ENCODE results near the gene VWC2.

Gene VWC2

DNA sequence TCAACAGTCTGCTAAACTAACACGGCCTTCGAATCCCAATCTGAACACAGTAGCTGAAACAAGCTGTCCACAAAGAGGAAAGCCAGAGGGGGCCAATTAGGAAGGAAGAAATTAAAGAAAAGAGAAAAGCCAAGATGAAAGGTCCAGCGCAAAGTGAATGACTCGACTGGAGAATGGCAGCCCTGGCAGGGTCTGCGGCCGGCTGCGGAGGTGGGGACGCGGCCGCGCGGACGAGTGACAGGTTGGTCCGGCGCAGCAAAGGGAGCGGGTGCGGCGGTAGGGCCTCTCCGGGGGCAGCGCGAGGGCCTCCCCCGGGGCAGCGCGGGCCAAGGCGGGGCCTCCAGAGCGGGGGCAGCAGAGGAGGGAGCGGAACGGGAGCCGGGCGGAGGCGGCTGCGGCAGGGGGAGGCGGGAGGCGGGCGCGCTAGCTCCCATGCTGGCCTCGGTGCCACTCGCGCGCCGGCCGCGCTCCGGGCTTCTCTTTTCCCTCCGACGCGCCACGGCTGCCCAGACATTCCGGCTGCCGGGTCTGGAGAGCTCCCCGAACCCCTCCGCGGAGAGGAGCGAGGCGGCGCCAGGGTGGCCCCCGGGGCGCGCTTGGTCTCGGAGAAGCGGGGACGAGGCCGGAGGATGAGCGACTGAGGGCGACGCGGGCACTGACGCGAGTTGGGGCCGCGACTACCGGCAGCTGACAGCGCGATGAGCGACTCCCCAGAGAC is at the start of gene VWC2:
Gene VWC2, plus strand, starts transcription at position 421 of the 718 bp plus-strand sequence. CDS start 1,798 bp downstream, outside the sequence.
- DNase-seq, result no peak

- no peak for DNase-seq
These were observed 49.4 kb upstream of the VWC2 start for GRCh38 chr7:49724071-49724470.

DNA sequence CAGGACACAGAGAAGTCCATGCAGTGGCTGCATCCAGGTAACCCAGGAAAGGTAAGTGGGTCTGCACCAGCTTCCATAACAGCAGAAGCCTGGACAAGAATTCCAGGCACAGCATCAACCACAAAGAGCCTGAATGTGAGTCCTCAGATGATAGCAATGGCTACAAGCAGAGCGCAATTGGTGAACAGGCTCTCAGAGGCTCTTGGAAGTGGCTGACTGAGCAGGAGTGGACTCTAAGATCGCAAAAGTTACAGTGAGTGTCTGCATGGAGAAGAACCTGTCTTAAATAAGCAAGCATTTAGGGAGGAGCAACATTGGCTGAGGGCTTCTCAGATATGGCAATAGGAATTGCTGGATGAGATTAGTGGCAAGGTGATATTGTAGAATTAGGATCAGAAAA is 41.6 kb upstream of the VWC2 start:
- no peak for DNase-seq

DNA sequence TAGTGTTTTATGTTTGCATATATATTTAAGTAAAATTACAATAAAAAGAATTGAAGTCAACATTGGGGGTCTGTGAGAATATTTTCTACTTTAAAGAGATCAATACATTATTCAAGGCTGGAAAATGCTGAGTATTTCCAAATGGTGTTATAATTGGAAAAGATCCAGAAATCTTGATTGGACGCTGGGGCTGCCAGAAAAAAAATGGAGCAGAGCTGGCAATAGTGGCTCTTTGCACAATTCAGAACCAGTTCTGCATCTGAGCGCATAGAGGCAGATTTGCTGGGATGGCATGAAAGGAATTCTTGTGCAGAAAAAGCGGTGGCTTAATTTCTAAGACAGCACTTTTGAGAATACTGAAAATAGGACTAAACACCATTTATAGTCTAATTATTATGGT is 10.8 kb upstream of the VWC2 start:
- DNase-seq, result no peak

DNA sequence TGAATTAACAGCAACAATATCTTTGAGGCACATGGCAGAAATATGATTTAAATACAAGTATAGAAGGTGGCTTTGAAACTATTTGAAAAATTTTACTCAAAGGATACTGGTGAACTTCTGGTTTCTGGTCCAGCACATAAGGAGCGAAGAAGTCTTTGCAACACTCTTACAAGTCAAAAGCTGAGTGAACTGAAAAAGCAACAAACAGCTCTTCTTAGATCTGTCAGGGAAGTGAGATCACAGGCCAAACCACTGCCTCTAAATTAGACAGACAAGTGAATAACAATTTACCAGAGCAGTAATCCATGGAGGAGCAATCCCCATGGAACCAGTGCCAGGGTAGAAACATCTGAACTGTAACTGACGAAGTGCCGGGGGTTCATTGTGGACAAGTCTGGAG is 9.6 kb upstream of the VWC2 start:
- DNase-seq, result no peak

DNA sequence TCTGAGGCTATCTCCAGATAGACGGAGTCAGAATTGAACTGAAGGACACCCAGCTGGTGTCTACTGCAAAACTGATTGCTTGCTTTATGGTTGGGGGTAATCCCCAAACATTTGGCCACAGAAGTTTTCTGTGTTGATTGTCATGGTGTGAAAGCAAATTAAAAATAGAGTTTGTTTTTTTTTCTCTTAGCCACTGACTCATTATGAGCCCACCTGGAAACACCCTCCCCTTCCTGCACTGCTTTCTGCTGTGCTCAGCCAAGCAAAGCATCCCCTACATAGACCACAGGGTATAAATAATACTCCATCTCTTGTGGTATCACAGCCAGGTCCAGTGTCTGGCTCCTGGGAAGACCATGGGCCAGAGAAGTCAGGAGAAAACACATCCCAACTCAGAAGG is 6.5 kb upstream of the VWC2 start:
- no peak for DNase-seq

- DNase-seq, result no peak
These were observed 5.7 kb upstream of the VWC2 start for GRCh38 chr7:49767719-49768118.

GRCh38 chr7:49768254-49768653 is 5.2 kb upstream of the VWC2 start:
- DNase-seq, result no peak

GRCh38 chr7:49768835-49769234 is 4.6 kb upstream of the VWC2 start:
- DNase-seq, result no peak

DNA sequence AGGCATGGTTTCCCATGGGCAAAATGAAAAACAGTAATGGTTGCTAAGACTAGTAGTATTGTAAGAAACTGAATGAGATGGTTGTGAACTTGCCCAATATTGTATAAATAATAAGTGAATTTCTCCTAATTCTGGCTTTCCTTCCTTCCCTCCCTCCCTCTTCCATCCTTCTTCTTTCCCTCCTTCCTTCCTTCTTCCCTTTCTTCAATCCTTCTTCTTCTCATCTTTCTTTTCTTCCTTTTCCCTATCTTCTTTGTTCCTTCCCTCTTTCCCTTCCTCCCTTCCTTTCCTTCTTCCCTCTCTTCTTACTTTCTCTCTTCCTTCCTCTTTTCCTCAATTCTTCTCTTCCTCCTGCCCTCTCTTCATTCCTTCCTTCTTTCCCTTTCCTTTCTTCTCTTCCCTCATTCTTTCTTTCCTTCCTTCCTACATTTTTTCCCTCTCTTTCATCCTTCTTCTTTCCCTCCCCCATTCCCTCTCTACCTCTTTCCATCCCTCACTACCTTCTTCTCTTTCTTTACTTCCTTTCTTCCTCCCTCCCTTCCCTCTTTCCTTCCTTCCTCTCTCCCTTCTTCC is 4.1 kb upstream of the VWC2 start:
- DNase-seq, result no peak

DNA sequence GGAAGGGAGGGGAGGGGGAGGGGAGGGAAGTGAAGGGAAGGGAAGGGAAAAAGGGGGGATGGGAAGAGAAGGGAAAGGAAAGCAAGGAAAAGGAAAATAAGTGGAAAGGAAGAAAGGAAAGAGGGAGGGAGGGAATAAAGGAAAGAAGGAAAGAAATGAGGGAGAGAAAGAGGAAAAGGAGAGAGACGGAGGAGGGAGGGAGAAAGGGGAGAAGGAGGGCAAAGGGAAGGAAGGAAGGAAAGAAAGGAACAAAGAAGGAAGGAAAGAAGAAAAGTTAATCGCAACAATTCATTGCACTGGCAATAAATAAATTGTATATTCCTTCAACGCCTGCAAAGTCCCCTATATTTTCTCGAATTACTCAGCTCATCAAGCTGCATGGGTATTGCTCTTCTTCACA is 2.6 kb upstream of the VWC2 start:
- DNase-seq, result no peak

DNA sequence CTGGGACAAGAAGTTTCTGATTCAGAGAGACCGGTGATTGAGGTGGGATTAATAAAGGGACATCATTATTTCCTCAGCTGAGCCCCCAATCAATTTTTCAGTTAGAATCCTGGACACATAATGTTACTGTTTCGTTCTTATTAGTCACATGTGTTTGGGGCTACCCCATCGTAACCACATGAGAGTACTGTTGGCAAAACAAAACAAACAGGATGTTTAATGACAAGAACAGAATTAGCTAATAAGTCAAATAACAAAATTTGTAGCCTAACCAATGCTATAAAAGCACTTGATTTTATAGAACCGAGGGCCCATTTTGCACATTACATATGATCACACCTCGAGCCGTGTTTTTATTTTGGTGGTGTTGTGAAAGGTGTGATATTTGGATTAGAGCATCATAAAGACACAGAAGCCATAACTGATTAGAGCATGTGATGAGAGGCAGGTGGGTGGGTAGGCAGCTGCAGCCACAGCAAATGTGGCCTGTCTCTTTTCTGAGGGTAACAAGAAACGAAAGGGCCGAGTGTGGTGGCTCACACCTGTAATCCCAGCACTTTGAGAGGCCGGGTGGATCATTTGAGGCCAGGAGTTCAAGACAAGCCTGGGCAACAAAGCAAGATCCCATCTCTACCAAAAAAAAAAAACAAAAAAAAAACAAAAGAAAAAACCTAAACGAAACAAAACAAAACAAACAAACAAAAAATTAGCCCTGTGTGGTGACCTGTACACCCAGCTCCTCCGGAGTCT is 1.8 kb upstream of the VWC2 start:
- DNase-seq, result no peak

DNA sequence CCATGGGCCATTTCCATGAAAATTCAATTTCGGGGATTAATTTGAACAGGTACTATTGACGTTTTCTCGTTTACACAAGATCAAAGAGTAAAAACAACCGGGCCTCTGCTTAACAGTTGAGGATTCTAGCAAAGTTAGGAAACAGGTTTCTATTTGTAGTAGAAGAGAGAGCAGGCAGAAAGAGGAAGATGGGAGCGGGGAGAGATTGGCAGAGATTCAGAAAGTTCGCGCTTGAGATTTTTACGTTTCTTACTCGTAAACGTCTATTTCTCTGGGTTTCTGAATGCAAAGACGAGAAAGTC is 571 bp upstream of the VWC2 start:
- no peak for DNase-seq

DNA sequence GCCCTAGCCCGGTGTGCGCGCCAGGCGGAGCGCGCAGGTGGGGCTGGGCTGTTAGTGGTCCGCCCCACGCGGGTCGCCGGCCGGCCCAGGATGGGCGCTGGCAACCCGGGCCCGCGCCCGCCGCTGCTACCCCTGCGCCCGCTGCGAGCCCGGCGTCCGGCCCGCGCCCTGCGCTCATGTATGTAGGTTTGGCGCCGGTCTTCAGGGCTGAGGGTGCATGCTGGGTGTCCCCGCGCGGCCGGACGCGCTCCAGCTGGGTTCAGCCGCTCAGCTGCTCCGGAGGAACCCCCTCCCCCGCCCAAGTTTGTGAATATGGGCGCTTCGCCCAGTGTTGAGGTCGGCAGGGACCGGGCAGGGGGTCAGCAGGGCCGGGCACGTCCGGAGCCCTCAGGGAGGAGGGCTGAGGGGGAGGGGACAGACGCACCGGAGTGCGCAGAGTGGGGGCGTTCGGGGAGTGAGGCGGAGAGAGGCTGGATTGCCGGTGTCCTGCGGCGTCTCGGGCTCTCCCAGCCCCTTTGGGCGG is 559 bp downstream of the VWC2 start:
- peak; percentile 10 for DNase-seq

GRCh38 chr7:49774459-49775064 is 1.1 kb downstream of the VWC2 start:
- DNase-seq, result peak; percentile 35

DNA sequence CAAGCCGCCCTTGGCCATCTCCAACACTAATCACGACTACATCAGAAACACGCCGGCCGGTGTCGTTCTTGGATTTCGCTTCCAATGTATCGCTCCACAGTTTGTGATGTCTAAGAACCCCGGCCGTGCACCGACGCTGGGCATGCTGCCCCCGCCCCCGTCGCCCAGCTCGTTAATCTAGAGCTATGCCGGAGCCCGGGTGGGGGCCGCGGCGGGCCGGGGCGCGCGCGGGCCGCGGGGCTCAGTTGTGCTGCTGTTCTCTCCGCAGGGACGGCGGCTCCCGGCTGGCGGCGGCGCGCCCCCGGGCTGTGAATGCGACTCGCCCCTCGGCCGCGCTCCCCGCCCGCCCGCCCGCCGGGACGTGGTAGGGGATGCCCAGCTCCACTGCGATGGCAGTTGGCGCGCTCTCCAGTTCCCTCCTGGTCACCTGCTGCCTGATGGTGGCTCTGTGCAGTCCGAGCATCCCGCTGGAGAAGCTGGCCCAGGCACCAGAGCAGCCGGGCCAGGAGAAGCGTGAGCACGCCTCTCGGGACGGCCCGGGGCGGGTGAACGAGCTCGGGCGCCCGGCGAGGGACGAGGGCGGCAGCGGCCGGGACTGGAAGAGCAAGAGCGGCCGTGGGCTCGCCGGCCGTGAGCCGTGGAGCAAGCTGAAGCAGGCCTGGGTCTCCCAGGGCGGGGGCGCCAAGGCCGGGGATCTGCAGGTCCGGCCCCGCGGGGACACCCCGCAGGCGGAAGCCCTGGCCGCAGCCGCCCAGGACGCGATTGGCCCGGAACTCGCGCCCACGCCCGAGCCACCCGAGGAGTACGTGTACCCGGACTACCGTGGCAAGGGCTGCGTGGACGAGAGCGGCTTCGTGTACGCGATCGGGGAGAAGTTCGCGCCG is 1.9 kb downstream of the VWC2 start:
- DNase-seq, result no peak

- DNase-seq, result no peak
These were observed 2.6 kb downstream of the VWC2 start for GRCh38 chr7:49775949-49776443.

GRCh38 chr7:49776994-49777393 is 3.6 kb downstream of the VWC2 start:
- DNase-seq, result peak; percentile 37

DNA sequence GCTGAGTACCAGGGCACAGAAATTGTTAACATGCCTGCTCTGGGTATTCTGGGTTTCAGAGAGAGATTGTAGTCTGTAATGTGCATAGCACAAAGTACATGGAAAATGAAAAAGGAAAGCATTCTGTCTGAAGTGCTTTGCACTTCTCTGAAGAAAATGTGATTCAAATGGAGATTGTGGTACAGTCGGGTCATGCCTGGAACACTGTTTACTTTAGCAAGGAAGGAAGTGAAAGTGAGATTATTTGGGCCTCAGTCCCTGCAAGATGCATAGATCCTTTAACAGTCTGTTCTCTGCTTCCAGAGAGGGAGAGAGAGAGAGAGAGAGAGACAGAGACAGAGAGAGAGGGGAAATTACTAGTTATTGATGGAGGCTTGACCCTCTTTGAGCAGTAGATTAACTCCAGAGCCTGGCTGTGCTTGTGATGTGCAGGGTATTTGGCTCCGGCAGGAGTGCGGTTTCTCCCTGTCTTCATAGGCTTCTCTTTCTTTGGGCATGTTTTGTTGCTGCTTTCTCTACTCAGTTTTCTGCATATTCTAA is 5.4 kb downstream of the VWC2 start:
- no peak for DNase-seq

- DNase-seq, result no peak
These were observed 7.5 kb downstream of the VWC2 start for GRCh38 chr7:49780953-49781352.

- no peak for DNase-seq
These were observed 8.6 kb downstream of the VWC2 start for GRCh38 chr7:49781996-49782395.

- no peak for DNase-seq
These were observed 10.0 kb downstream of the VWC2 start for GRCh38 chr7:49783446-49783845.

All from NCI-H748 treated with DMSO at 0.1 percent for 48 hours (cell line).